HCT116 (cell line): Measurements from ENCODE around the gene PDE1C. TPM values are rescaled to one million over a fixed set of nuclear protein-coding genes. Genes with fewer than 3 reads are reported as not detected.

Experiments used
- ATAC-seq: fragments of 200-7000 bp; cut with Tn5 transposase; 2 replicates; pipeline ENCODE4 v1.9.1; 2020; ENCODE audit warnings: mild to moderate bottlenecking, moderate library complexity
- BruUV-seq: library from RNA; stranded (reverse); fragments of 400-500 nt; replicated peaks from 2 replicates; lab custom pipeline; 2021; lab: Mats Ljungman, UMichigan
- CTCF ChIA-PET: fragments of 300-600 bp; sonication (Branson Sonifier 250); formaldehyde crosslinking; loops from one replicate; lab custom pipeline; 2021; ENCODE audit warnings: antibody characterized with exemption; lab: Charles Lee
- POLR2A ChIA-PET: fragments of 300-600, 350-600 bp; sonication (Branson Sonifier 250); formaldehyde crosslinking; loops from one replicate; lab custom pipeline; 2021; ENCODE audit warnings: antibody characterized with exemption; lab: Charles Lee
- RAD21 ChIA-PET, 2 experiments: fragments of 300-600 bp; sonication (Branson Sonifier 250); formaldehyde crosslinking; loops; one replicate each; lab custom pipeline; 2023; ENCODE audit warnings: low total read pairs in 2 of 2; ENCODE audit not compliant: uncharacterized antibody in 2 of 2, unreplicated experiment in 2 of 2, low non-redundant PET in 1 of 2; lab: Charles Lee
- DNase-seq: peaks from one replicate; pipeline ENCODE4 v3.0.0-alpha.2; 2010; ENCODE audit warnings: low read depth, low spot score
- H2AFZ ChIP-seq: fragments of 200-600 bp; shearing (Covaris generic), sonication (generic); 2 replicates; pipeline ENCODE4 v1.6.1; 2017; ENCODE audit warnings: low read depth, mixed run types, mixed read lengths, antibody characterized with exemption, low read length; ENCODE audit not compliant: poor library complexity, severe bottlenecking
- H3K27ac ChIP-seq: 2 replicates; pipeline ENCODE4 v1.5.1; 2012; ENCODE audit warnings: low read depth, low read length
- H3K27me3 ChIP-seq: fragments of 200-600 bp; sonication (generic); 2 replicates; pipeline ENCODE4 v1.6.1; 2016; ENCODE audit warnings: mixed run types, low read length, mixed read lengths; ENCODE audit not compliant: insufficient read depth
- H3K36me3 ChIP-seq, 2 experiments: fragments of 200-500 bp in 1 of 2; fragments of 200-600 bp in 1 of 2; sonication (Bioruptor generic) in 1 of 2; sonication (generic) in 1 of 2; 2 replicates each; pipeline versions ENCODE4 v1.5.1 to v1.6.1; 2014 to 2016; ENCODE audit warnings: low read length in 2 of 2, inconsistent platforms in 1 of 2, mixed read lengths in 1 of 2, mixed run types in 1 of 2; ENCODE audit not compliant: insufficient read depth in 2 of 2, control insufficient read depth in 1 of 2
- H3K4me1 ChIP-seq, 2 experiments: fragments of 200-600 bp in 1 of 2; sonication (generic) in 1 of 2; 2 replicates each; pipeline versions ENCODE4 v1.5.1 to v1.6.1; 2012 to 2017; ENCODE audit warnings: low read length in 2 of 2, inconsistent platforms in 1 of 2, mild to moderate bottlenecking in 1 of 2, mixed read lengths in 1 of 2, mixed run types in 1 of 2, moderate library complexity in 1 of 2; ENCODE audit not compliant: insufficient read depth in 2 of 2, control insufficient read depth in 1 of 2
- H3K4me2 ChIP-seq: fragments of 200-600 bp; sonication (generic); 2 replicates; pipeline ENCODE4 v1.6.1; 2017; ENCODE audit warnings: mixed run types, low read length, mixed read lengths
- H3K4me3 ChIP-seq, 2 experiments: fragments of 200-600 bp in 1 of 2; sonication (generic) in 1 of 2; replicated peaks in 1 of 2; 2 replicates each; pipeline ENCODE4 v1.5.1; 2011 to 2016; ENCODE audit warnings: low read length in 2 of 2, control low read depth in 1 of 2, low read depth in 1 of 2, mild to moderate bottlenecking in 1 of 2, mixed read lengths in 1 of 2, mixed run types in 1 of 2
- H3K79me2 ChIP-seq: fragments of 200-600 bp; sonication (generic); 2 replicates; pipeline ENCODE4 v1.6.1; 2017; ENCODE audit warnings: mild to moderate bottlenecking, mixed run types, low read length, moderate library complexity, mixed read lengths; ENCODE audit not compliant: insufficient read depth
- H3K9ac ChIP-seq: fragments of 200-600 bp; sonication (generic); 2 replicates; pipeline ENCODE4 v1.6.1; 2016; ENCODE audit warnings: low read length, mixed read lengths
- H3K9me2 ChIP-seq: fragments of 200-600 bp; sonication (generic), shearing (Covaris generic); 2 replicates; pipeline ENCODE4 v1.6.1; 2017; ENCODE audit warnings: mixed run types, mild to moderate bottlenecking, moderate library complexity; ENCODE audit not compliant: insufficient read depth
- H3K9me3 ChIP-seq, 2 experiments: fragments of 200-500 bp in 1 of 2; fragments of 200-600 bp in 1 of 2; sonication (Bioruptor generic) in 1 of 2; sonication (generic) in 1 of 2; 2 replicates each; pipeline ENCODE4 v1.6.1; 2014 to 2017; ENCODE audit warnings: low read length in 2 of 2, mixed read lengths in 2 of 2, inconsistent platforms in 1 of 2, low read depth in 1 of 2, mild to moderate bottlenecking in 1 of 2, mixed run types in 1 of 2, moderate library complexity in 1 of 2; ENCODE audit not compliant: control insufficient read depth in 1 of 2, insufficient read depth in 1 of 2
- H4K20me1 ChIP-seq: fragments of 200-600 bp; sonication (generic), shearing (Covaris generic); 2 replicates; pipeline ENCODE4 v1.6.1; 2017; ENCODE audit warnings: mixed run types, mild to moderate bottlenecking, moderate library complexity; ENCODE audit not compliant: insufficient read depth
- CBX3 ChIP-seq: IDR thresholded peaks from 2 replicates; pipeline ENCODE4 v1.6.1; 2012; ENCODE audit warnings: low read depth
- EGR1 ChIP-seq: IDR thresholded peaks from 2 replicates; pipeline ENCODE4 v1.6.1; 2012; ENCODE audit warnings: low read depth
- ELF1 ChIP-seq: IDR thresholded peaks from 2 replicates; pipeline ENCODE4 v1.6.1; 2012; ENCODE audit warnings: low read depth, borderline replicate concordance
- FOSL1 ChIP-seq: IDR thresholded peaks from 2 replicates; pipeline ENCODE4 v1.6.1; 2012; ENCODE audit warnings: low read depth
- SIN3A ChIP-seq: IDR thresholded peaks from 2 replicates; pipeline ENCODE4 v1.6.1; 2012; ENCODE audit warnings: low read depth
- SP1 ChIP-seq: IDR thresholded peaks from 2 replicates; pipeline ENCODE4 v1.6.1; 2012; ENCODE audit warnings: low read depth
- SRF ChIP-seq: IDR thresholded peaks from 2 replicates; pipeline ENCODE4 v1.6.1; 2012; ENCODE audit warnings: low read depth
- YY1 ChIP-seq: IDR thresholded peaks from 2 replicates; pipeline ENCODE4 v1.6.1; 2011; ENCODE audit warnings: low read length, low read depth, moderate library complexity, mild to moderate bottlenecking; ENCODE audit not compliant: insufficient replicate concordance; ENCODE audit errors: extremely low read depth
- ZFX ChIP-seq: fragments of 450-650 bp; IDR thresholded peaks from 2 replicates; pipeline ENCODE4 v1.6.1; 2017
- intact Hi-C: fragments of 100-400 bp; cut with micrococcal nuclease; formaldehyde crosslinking; loops from 2 replicates; pipeline ENCODE4 v1.10.0; 2022
- total RNA-seq: library from RNA; stranded (reverse); gene quantifications from one replicate; pipeline ENCODE4 v1.2.1, GENCODE V29; 2021; ENCODE audit not compliant: unreplicated experiment
- TF ChIP-seq, protein P1 (sequence below): IDR thresholded peaks from 2 replicates; pipeline ENCODE4 v1.6.1; 2011; ENCODE audit warnings: mild to moderate bottlenecking, low read length, moderate library complexity; ENCODE audit not compliant: insufficient replicate concordance; ENCODE audit errors: extremely low read depth

Gene PDE1C
- total RNA-seq, 1 experiment from 2014 or later = 0.17 TPM

DNA sequence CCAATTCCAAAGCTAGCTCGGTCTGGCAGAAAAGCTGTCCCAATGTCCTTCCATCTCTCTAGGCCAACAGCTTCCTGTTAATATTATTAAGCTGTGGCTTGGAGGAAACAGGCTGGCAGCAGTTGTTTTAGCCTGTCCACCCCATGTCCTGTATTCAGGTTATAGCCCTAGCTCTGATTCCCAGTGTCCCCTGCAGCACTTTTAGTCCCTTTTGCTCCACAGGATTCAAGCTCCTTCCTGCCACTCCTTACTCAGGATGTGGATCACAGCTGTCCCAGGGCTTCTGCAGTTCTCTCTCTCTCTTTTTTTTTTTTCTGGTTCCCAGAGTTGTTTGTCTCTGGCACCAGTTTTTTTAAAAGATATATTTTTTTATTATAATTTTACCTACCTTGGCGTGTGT is 298.0 kb downstream of the PDE1C start:
- Histone ChIP-seq H3K9me3 (no peaks in the 10 kb centered on the region), H2AFZ (no peak overlapping the region), H3K4me1 (no peaks in the 10 kb centered on the region), H3K4me3 (no peak overlapping the region), H3K9ac (no peak overlapping the region), H3K27me3 (0 out of 2 replicates have a peak, but pooled peaks cover 4% of the 10 kb centered on the region), H3K79me2 (no peaks in the 10 kb centered on the region), H3K36me3 (no peaks in the 10 kb centered on the region), H3K9me2 (no peaks in the 10 kb centered on the region), H3K4me2 (no peak overlapping the region), H3K27ac (no peak overlapping the region), H4K20me1 (no peaks in the 10 kb centered on the region)
- no peak for DNase-seq
- TF ChIP-seq ZFX = no peak
- no peak for TF ChIP-seq FOSL1
- TF ChIP-seq SP1 = no peak
- no peak for TF ChIP-seq SRF
- no peak for TF ChIP-seq CBX3
- no peak for TF ChIP-seq EGR1
- TF ChIP-seq, protein P1, sequence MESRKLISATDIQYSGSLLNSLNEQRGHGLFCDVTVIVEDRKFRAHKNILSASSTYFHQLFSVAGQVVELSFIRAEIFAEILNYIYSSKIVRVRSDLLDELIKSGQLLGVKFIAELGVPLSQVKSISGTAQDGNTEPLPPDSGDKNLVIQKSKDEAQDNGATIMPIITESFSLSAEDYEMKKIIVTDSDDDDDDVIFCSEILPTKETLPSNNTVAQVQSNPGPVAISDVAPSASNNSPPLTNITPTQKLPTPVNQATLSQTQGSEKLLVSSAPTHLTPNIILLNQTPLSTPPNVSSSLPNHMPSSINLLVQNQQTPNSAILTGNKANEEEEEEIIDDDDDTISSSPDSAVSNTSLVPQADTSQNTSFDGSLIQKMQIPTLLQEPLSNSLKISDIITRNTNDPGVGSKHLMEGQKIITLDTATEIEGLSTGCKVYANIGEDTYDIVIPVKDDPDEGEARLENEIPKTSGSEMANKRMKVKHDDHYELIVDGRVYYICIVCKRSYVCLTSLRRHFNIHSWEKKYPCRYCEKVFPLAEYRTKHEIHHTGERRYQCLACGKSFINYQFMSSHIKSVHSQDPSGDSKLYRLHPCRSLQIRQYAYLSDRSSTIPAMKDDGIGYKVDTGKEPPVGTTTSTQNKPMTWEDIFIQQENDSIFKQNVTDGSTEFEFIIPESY = no peak
- intact Hi-C loops = no loop called here
- ATAC-seq = no peak
- CTCF ChIA-PET = interaction anchor here (0.6 kb wide), 1 partner anchor 10 kb away, joined by 3 read pairs; no protein-coding TSS in a partner anchor
- POLR2A ChIA-PET = no interaction called here
- no TSS peak for BruUV-seq
- RAD21 ChIA-PET = no interaction called here

DNA sequence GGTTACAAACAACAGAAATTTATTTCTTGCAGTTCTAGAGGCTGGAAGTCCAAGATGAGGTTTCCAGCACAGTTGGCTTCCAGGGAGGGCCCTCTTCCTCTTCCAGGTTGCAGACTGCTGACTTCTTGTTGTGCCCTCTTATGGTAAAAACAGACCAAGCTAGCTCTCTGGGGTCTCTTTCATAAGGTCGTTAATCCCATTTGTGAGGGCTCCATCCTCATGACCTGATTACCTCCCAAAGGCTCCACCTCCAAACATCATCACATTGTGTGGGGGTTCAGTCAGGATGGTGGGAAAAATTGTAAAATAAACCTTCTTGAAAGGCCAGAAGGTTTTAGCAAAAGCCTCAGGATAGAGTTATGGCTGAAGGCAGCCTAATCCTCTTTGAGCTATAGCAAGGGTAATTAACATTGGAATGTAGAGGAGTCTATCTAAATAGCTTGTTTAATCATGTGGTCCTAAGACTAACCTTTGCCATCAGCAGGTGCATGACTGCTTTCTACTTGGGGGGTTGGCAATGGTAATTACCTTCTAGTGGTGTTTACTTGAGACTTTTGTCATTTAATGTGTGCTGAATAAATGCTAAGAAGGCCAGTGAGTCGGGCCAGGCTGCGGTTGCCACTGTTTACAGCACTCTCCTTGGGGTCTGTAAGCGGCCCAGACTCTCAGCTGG is 302.4 kb downstream of the PDE1C start:
- Histone ChIP-seq H3K9me2 (no peaks in the 10 kb centered on the region), H3K36me3 (no peaks in the 10 kb centered on the region), H3K4me1 (no peaks in the 10 kb centered on the region), H3K79me2 (no peaks in the 10 kb centered on the region), H3K4me3 (no peak overlapping the region), H3K9me3 (no peaks in the 10 kb centered on the region), H2AFZ (no peak overlapping the region), H3K9ac (no peak overlapping the region), H3K4me2 (no peak overlapping the region), H4K20me1 (no peaks in the 10 kb centered on the region), H3K27me3 (peaks cover 4% of the 10 kb centered on the region; the same call in 1 of the 2 replicates), H3K27ac (no peak overlapping the region)
- ChIA-PET POLR2A (no interaction called here), RAD21 (no interaction called here), CTCF (no interaction called here)
- DNase-seq = no peak
- no peak for ATAC-seq
- BruUV-seq = no TSS peak
- intact Hi-C loops = no loop called here
- TF ChIP-seq ELF1 = no peak
- no peak for TF ChIP-seq SIN3A
- TF ChIP-seq YY1 = no peak
- no peak for TF ChIP-seq EGR1
